ENCODE results near the gene TRH.

DNA sequence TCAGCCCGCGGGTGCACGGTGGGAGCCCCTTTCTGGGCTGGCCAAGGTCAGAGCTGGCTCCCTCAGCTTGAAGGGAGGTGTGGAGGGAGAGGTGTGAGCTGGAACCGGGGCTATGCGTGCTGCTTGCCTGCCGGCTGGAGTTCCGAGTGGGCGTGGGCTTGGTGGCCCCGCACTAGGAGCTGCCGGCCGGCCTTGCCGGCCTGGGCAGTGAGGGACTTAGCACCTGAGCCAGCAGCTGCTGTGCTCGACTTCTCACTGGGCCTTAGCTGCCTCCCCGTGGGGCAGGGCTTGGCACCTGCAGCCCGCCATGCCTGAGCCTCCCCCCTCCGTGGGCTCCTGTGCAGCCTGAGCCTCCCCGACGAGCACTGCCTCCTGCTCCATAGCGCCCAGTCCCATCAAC, 36.0 kb downstream of the TRH start:
- TF ChIP-seq, protein P1, sequence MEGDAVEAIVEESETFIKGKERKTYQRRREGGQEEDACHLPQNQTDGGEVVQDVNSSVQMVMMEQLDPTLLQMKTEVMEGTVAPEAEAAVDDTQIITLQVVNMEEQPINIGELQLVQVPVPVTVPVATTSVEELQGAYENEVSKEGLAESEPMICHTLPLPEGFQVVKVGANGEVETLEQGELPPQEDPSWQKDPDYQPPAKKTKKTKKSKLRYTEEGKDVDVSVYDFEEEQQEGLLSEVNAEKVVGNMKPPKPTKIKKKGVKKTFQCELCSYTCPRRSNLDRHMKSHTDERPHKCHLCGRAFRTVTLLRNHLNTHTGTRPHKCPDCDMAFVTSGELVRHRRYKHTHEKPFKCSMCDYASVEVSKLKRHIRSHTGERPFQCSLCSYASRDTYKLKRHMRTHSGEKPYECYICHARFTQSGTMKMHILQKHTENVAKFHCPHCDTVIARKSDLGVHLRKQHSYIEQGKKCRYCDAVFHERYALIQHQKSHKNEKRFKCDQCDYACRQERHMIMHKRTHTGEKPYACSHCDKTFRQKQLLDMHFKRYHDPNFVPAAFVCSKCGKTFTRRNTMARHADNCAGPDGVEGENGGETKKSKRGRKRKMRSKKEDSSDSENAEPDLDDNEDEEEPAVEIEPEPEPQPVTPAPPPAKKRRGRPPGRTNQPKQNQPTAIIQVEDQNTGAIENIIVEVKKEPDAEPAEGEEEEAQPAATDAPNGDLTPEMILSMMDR (IDR thresholded peaks at IDR 0.05) = no peak
- TF ChIP-seq POLR2A (IDR thresholded peaks at IDR 0.05) = no peak

Data from Peyer's patch (tissue), 4 donors.